Measurements from ENCODE around the gene GNB4. TPM values are rescaled to one million over a fixed set of nuclear protein-coding genes. Genes with fewer than 3 reads are reported as not detected.
A peak's percentile ranks its signal among the peaks of the same experiment; 100 is the strongest.

GNB4 gene
- total RNA-seq, 1 donor from 2014 or later = 37.3 TPM

DNA sequence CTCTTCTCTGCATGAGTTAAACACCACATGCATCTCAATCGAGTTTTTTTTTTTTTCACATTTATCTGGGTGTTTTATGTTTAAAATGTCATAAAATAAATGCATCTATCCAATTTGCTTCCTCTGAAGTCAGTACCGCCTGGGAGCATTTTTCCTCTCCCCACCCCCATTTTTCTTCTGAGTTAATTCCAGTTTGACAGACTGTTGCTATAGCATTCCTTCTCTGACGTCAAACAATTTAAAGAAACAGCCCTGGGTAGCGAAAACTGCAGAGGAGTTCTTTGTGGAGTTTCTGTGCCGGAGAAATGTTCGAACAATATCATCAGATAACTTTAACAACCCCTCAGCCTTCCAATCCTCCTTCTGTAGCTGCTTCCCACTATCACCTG lies 900 bp upstream of the GNB4 start:
- Mint-ChIP-seq H3K4me3 (peak overlapping the region; percentile 89), H3K36me3 (ENCODE audit: low read depth) (no peaks in the 10 kb centered on the region), H3K27me3 (ENCODE audit: low read depth) (peaks cover 7% of the 10 kb centered on the region), H3K4me1 (peaks cover 32% of the 10 kb centered on the region), H3K9me3 (no peaks in the 10 kb centered on the region), H3K27ac (ENCODE audit: unreplicated experiment) (no peak overlapping the region)
- DNase-seq (ENCODE audit: low read depth, low spot score) = no peak
- TF ChIP-seq, protein P1, sequence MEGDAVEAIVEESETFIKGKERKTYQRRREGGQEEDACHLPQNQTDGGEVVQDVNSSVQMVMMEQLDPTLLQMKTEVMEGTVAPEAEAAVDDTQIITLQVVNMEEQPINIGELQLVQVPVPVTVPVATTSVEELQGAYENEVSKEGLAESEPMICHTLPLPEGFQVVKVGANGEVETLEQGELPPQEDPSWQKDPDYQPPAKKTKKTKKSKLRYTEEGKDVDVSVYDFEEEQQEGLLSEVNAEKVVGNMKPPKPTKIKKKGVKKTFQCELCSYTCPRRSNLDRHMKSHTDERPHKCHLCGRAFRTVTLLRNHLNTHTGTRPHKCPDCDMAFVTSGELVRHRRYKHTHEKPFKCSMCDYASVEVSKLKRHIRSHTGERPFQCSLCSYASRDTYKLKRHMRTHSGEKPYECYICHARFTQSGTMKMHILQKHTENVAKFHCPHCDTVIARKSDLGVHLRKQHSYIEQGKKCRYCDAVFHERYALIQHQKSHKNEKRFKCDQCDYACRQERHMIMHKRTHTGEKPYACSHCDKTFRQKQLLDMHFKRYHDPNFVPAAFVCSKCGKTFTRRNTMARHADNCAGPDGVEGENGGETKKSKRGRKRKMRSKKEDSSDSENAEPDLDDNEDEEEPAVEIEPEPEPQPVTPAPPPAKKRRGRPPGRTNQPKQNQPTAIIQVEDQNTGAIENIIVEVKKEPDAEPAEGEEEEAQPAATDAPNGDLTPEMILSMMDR (conservative IDR thresholded peaks at IDR 0.05) = no peak

DNA sequence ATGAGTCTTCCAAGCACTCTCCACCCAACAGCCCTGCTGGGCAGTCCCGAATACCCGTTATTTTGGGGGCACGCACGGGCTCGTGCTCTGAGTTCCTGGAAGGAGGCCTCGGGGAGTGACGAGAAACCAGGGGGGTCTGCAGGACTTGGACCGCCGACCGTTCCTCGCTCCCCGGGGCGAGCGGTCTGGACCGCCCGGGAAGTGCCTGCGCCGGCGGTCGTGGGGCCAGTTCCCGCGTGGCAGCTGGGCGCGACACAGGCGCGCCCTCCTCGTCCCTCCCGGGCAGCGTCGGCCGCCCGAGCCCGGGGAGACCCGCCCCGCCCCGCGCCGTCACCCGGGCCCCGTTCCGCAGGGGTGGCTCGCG lies 387 bp downstream of the GNB4 start:
- H3K27ac Mint-ChIP-seq (ENCODE audit: unreplicated experiment) = peak overlapping the region; percentile 68
- H3K4me1 Mint-ChIP-seq = peaks cover 32% of the 10 kb centered on the region
- TF ChIP-seq, protein P1 (conservative IDR thresholded peaks at IDR 0.05) = no peak
- H3K27me3 Mint-ChIP-seq (ENCODE audit: low read depth) = peaks cover 6% of the 10 kb centered on the region
- H3K4me3 Mint-ChIP-seq = peak overlapping the region; percentile 95
- H3K36me3 Mint-ChIP-seq (ENCODE audit: low read depth) = peaks cover 4% of the 10 kb centered on the region
- peak; percentile 7 for DNase-seq (ENCODE audit: low read depth, low spot score)
- no peaks in the 10 kb centered on the region for H3K9me3 Mint-ChIP-seq

DNA sequence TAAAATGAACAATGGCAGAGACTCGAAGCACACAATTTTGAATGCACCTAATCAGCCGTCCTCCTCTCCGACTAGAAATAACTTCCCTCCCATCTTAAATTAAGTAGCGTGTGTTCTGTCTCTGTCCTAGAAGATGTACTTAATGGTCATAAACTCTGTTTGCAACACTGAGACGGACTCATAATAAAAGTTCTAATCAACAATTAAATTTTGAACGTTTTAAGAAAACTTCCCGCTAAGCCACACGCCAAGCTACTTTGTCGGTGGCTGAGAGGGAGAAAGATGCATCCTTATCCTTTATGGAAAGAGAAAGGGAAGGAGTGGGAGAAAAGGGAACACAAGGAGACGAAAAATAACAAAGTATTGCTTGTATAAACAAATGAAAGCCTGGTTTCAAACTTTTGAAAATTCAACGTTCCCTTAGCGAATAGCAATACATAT lies 989 bp downstream of the GNB4 start:
- DNase-seq (ENCODE audit: low read depth, low spot score) = no peak
- Mint-ChIP-seq H3K9me3 (no peaks in the 10 kb centered on the region), H3K36me3 (ENCODE audit: low read depth) (peaks cover 4% of the 10 kb centered on the region), H3K4me3 (peak overlapping the region; percentile 95), H3K4me1 (peaks cover 32% of the 10 kb centered on the region), H3K27me3 (ENCODE audit: low read depth) (peaks cover 2% of the 10 kb centered on the region), H3K27ac (ENCODE audit: unreplicated experiment) (peak overlapping the region; percentile 68)
- TF ChIP-seq, protein P1 (conservative IDR thresholded peaks at IDR 0.05) = no peak

DNA sequence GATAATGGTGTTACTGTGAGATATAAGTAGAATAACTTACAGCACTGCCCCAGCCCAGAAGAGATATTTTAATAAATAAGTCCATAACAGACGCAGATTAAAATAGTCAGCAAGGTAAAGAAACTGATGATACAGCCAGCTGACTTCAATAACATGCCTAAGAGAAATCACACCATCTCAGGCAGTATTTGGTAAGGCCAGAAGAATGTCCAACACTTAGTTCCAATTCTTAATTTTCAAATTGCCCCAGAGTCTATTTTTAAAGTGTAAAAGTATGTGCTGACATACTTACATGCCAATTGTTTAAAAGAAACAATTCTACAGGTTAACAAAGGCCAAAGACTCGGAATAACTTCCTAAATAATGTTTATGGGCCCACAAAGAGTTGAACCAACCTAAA lies 1.6 kb downstream of the GNB4 start:
- peaks cover 2% of the 10 kb centered on the region for H3K27me3 Mint-ChIP-seq (ENCODE audit: low read depth)
- peaks cover 4% of the 10 kb centered on the region for H3K36me3 Mint-ChIP-seq (ENCODE audit: low read depth)
- TF ChIP-seq, protein P1 (conservative IDR thresholded peaks at IDR 0.05) = no peak
- DNase-seq (ENCODE audit: low read depth, low spot score) = no peak
- H3K4me3 Mint-ChIP-seq = peak overlapping the region; percentile 95
- peaks cover 32% of the 10 kb centered on the region for H3K4me1 Mint-ChIP-seq
- H3K27ac Mint-ChIP-seq (ENCODE audit: unreplicated experiment) = no peak overlapping the region
- no peaks in the 10 kb centered on the region for H3K9me3 Mint-ChIP-seq

DNA sequence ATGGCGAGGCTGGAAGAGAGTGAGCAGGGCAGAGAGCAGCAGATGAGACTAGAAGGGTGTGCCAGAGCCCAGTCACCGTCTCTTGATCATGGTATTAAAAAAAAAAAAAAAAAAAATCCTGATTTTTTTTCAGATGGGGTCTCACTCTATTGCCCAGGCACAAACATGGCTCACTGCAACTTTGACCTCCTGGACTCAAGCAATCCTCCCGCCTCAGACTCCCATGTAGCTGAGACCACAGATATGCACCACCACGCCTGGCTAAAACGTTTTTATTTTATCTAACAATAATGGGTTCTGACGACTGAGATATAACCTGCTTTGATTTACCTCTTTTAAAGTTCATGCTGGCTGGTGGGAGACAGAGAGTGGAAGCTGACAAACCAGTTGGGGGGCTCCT lies 4.0 kb downstream of the GNB4 start:
- Mint-ChIP-seq H3K36me3 (ENCODE audit: low read depth) (peaks cover 4% of the 10 kb centered on the region), H3K4me3 (peak overlapping the region; percentile 21), H3K9me3 (no peaks in the 10 kb centered on the region), H3K27me3 (ENCODE audit: low read depth) (peaks cover 2% of the 10 kb centered on the region), H3K4me1 (peaks cover 29% of the 10 kb centered on the region), H3K27ac (ENCODE audit: unreplicated experiment) (no peak overlapping the region)
- DNase-seq (ENCODE audit: low read depth, low spot score) = no peak
- TF ChIP-seq, protein P1 (conservative IDR thresholded peaks at IDR 0.05) = no peak

DNA sequence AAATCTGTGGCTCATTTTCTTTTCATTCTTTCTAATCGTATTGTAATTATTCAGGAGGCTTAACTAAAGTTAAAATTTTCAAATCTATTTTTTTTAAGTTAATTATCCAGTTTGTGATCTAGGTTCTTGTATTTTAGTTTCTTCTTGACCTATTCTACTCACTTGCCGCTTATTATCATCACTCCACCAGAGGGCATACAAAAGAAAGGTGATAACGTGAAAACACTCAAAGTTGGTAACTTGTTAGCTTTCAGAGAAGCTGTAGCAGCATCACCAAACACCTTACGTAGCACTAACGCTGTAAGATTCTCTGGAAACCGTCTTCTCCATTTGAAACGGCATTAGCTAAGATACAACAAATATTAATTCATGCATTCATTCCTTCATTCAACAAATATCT lies 4.8 kb downstream of the GNB4 start:
- H3K36me3 Mint-ChIP-seq (ENCODE audit: low read depth) = peaks cover 4% of the 10 kb centered on the region
- TF ChIP-seq, protein P1 (conservative IDR thresholded peaks at IDR 0.05) = peak; percentile 57
- peaks cover 22% of the 10 kb centered on the region for H3K4me1 Mint-ChIP-seq
- peak overlapping the region; percentile 21 for H3K4me3 Mint-ChIP-seq
- H3K27ac Mint-ChIP-seq (ENCODE audit: unreplicated experiment) = no peak overlapping the region
- no peaks in the 10 kb centered on the region for H3K9me3 Mint-ChIP-seq
- no peak for DNase-seq (ENCODE audit: low read depth, low spot score)
- H3K27me3 Mint-ChIP-seq (ENCODE audit: low read depth) = peaks cover 2% of the 10 kb centered on the region
